Measurements from ENCODE around the gene COL24A1.

Gene COL24A1

GRCh38 chr1:85952460-85952859, 204.1 kb downstream of the COL24A1 start:
- TF ChIP-seq, protein P1, sequence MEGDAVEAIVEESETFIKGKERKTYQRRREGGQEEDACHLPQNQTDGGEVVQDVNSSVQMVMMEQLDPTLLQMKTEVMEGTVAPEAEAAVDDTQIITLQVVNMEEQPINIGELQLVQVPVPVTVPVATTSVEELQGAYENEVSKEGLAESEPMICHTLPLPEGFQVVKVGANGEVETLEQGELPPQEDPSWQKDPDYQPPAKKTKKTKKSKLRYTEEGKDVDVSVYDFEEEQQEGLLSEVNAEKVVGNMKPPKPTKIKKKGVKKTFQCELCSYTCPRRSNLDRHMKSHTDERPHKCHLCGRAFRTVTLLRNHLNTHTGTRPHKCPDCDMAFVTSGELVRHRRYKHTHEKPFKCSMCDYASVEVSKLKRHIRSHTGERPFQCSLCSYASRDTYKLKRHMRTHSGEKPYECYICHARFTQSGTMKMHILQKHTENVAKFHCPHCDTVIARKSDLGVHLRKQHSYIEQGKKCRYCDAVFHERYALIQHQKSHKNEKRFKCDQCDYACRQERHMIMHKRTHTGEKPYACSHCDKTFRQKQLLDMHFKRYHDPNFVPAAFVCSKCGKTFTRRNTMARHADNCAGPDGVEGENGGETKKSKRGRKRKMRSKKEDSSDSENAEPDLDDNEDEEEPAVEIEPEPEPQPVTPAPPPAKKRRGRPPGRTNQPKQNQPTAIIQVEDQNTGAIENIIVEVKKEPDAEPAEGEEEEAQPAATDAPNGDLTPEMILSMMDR (IDR thresholded peaks at IDR 0.05) = no peak
- Histone ChIP-seq H3K4me1 (no peaks in the 10 kb centered on the region), H3K36me3 (ENCODE audit: control insufficient read depth, insufficient read depth, low read length) (no peaks in the 10 kb centered on the region), H3K9ac (no peak overlapping the region), H3K4me2 (ENCODE audit: low read length) (no peak overlapping the region), H3K79me2 (no peaks in the 10 kb centered on the region), H3K4me3 (ENCODE audit: low read depth, low read length) (no peak overlapping the region), H3K27ac (no peak overlapping the region), H3K27me3 (ENCODE audit: control insufficient read depth, insufficient read depth, low read length) (no peaks in the 10 kb centered on the region), H2AFZ (no peak overlapping the region), H3K9me3 (ENCODE audit: control insufficient read depth, low read length) (no peaks in the 10 kb centered on the region)

- Histone ChIP-seq H3K27ac (no peak overlapping the region), H3K36me3 (ENCODE audit: control insufficient read depth, insufficient read depth, low read length) (no peaks in the 10 kb centered on the region), H3K4me1 (no peaks in the 10 kb centered on the region), H3K4me2 (ENCODE audit: low read length) (no peak overlapping the region), H3K9ac (no peak overlapping the region), H3K27me3 (ENCODE audit: control insufficient read depth, insufficient read depth, low read length) (no peaks in the 10 kb centered on the region), H3K9me3 (ENCODE audit: control insufficient read depth, low read length) (no peaks in the 10 kb centered on the region), H3K79me2 (no peaks in the 10 kb centered on the region), H2AFZ (no peak overlapping the region), H3K4me3 (ENCODE audit: low read depth, low read length) (no peak overlapping the region)
- TF ChIP-seq, protein P1 (IDR thresholded peaks at IDR 0.05) = no peak
These were observed 209.4 kb downstream of the COL24A1 start for GRCh38 chr1:85947186-85947585.

DNA sequence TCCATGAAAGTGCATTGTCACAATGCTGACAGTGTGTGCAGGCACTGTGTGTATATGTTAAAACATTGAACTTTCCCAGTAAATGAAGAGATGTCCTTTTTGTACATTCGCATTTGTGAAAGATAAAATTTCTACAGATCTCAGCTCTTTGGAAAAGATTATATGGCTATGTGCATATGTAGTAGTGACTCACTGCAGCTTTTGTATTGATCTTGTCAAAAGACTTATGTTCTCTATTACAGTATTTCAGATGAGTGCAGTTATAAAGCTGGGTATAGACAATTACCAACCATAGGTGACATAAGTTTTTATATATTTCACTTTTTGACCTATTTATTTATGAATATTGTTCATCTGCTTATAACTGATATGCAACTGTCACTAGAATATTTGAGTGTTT, 212.6 kb downstream of the COL24A1 start:
- TF ChIP-seq, protein P1 (IDR thresholded peaks at IDR 0.05) = no peak
- Histone ChIP-seq H3K27ac (no peak overlapping the region), H3K79me2 (no peaks in the 10 kb centered on the region), H3K4me3 (ENCODE audit: low read depth, low read length) (no peak overlapping the region), H3K27me3 (ENCODE audit: control insufficient read depth, insufficient read depth, low read length) (no peaks in the 10 kb centered on the region), H3K4me1 (no peaks in the 10 kb centered on the region), H2AFZ (no peak overlapping the region), H3K9ac (no peak overlapping the region), H3K4me2 (ENCODE audit: low read length) (no peak overlapping the region), H3K36me3 (ENCODE audit: control insufficient read depth, insufficient read depth, low read length) (no peaks in the 10 kb centered on the region), H3K9me3 (ENCODE audit: control insufficient read depth, low read length) (no peaks in the 10 kb centered on the region)

DNA sequence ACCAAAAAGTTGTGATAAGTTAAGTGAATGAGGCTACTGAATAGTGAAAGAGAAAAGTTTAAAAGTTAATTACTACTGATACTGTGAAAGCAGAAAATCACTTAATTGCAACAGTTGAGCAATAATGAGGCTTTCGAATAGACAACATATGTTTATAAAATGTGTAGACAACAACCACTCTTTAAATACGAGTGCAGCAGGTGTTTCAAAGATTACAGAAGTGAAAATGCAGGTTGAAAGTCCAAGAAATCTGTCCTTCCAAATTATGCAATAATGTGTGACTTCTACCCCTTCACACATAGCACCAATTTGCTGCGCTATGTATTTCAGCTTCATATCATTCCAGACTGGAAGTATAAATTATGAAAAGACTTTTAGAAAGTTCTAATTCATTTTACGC, 213.0 kb downstream of the COL24A1 start:
- Histone ChIP-seq H2AFZ (no peak overlapping the region), H3K27ac (no peak overlapping the region), H3K9ac (no peak overlapping the region), H3K4me1 (no peaks in the 10 kb centered on the region), H3K27me3 (ENCODE audit: control insufficient read depth, insufficient read depth, low read length) (no peaks in the 10 kb centered on the region), H3K4me3 (ENCODE audit: low read depth, low read length) (no peak overlapping the region), H3K9me3 (ENCODE audit: control insufficient read depth, low read length) (no peaks in the 10 kb centered on the region), H3K4me2 (ENCODE audit: low read length) (no peak overlapping the region), H3K79me2 (no peaks in the 10 kb centered on the region), H3K36me3 (ENCODE audit: control insufficient read depth, insufficient read depth, low read length) (no peaks in the 10 kb centered on the region)
- TF ChIP-seq, protein P1 (IDR thresholded peaks at IDR 0.05) = no peak

DNA sequence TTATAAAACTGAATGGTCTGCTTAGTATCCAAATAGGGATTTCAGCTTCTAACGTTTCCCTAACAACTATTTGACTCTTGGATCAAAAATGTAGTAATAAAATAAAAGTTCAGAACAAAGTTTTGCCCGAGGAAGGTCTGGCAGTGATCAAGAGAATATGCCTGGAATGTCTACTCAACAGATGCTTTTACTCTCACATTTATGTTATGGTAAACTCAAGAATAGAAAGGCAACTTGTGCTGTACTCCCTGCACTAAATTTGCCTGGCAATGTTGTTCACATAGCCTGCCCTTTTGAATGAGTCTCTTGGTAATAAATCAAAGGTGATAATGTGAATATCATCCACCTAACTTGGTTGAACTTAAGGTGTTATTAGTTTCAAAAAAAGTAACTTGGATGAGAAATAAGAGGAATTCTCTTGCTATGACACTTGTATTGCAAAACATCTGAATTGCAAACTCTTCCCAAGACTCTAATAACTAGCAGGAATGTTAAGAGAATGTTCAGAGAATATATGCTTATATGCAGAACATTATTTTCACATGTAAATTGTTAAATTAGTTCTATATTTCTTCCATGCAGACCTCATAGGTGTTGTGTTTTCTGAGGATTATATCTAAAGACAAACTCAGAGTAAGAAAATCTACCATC, 215.8 kb downstream of the COL24A1 start:
- H3K4me3 ChIP-seq (ENCODE audit: low read depth, low read length) = no peak overlapping the region
- no peak overlapping the region for H3K4me2 ChIP-seq (ENCODE audit: low read length)
- H3K79me2 ChIP-seq = no peaks in the 10 kb centered on the region
- H3K4me1 ChIP-seq = no peaks in the 10 kb centered on the region
- no peaks in the 10 kb centered on the region for H3K9me3 ChIP-seq (ENCODE audit: control insufficient read depth, low read length)
- H2AFZ ChIP-seq = no peak overlapping the region
- no peaks in the 10 kb centered on the region for H3K27me3 ChIP-seq (ENCODE audit: control insufficient read depth, insufficient read depth, low read length)
- no peak overlapping the region for H3K27ac ChIP-seq
- TF ChIP-seq, protein P1 (IDR thresholded peaks at IDR 0.05) = no peak
- H3K36me3 ChIP-seq (ENCODE audit: control insufficient read depth, insufficient read depth, low read length) = no peaks in the 10 kb centered on the region
- no peak overlapping the region for H3K9ac ChIP-seq
